Measurements from ENCODE around the gene RAMACL. TPM values are rescaled to one million over a fixed set of nuclear protein-coding genes. Genes with fewer than 3 reads are reported as not detected.

RAMACL gene
- total RNA-seq, 1 experiment from 2014 or later, result 0.15 TPM

DNA sequence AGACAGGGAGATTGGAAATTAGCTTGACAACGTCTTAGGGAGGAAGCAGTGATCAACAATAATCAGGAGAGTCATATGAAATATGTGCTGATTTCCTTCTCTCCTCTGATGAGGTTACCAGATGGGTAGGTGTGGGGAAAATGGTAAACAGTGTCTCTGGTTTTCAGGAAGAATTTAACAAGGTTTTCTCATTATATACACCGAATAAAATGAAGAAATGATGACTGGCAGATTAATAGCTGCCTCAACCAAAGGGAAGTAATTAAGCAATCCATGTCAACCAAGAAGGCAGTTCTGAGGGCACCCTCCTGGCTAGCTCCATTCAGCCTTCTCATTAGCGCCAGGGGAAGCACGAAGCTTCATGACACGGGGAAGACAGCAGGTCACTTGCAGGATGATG lies 12.7 kb upstream of the RAMACL start:
- no peak overlapping the region for H2AFZ ChIP-seq (ENCODE audit: low read depth, low read length, poor library complexity, severe bottlenecking)
- H3K27me3 ChIP-seq (ENCODE audit: insufficient read depth, low read length), result no peaks in the 10 kb centered on the region
- no peaks in the 10 kb centered on the region for H4K20me1 ChIP-seq (ENCODE audit: insufficient read depth)
- H3K27ac ChIP-seq (ENCODE audit: low read depth, low read length), result no peak overlapping the region
- POLR2A ChIA-PET, result no interaction called here
- H3K79me2 ChIP-seq (ENCODE audit: insufficient read depth, low read length), result no peaks in the 10 kb centered on the region
- H3K9me3 ChIP-seq (ENCODE audit: control insufficient read depth in 1 of 2, insufficient read depth in 1 of 2, low read depth in 1 of 2, low read length in 2 of 2), result no peaks in the 10 kb centered on the region
- RAD21 ChIA-PET (ENCODE audit: low non-redundant PET in 1 of 2, low total read pairs in 2 of 2, uncharacterized antibody in 2 of 2, unreplicated experiment in 2 of 2), result no interaction called here
- DNase-seq (ENCODE audit: low read depth, low spot score) (no peak), ATAC-seq (no peak)
- no peak for TF ChIP-seq POLR2AphosphoS5 (IDR thresholded peaks at IDR 0.05; ENCODE audit: low read depth, low read length)
- TF ChIP-seq ZFX (IDR thresholded peaks at IDR 0.05), result no peak
- TF ChIP-seq RAD21 (IDR thresholded peaks at IDR 0.05; ENCODE audit: low read depth), result no peak
- TF ChIP-seq YY1 (IDR thresholded peaks at IDR 0.05; ENCODE audit: extremely low read depth, insufficient replicate concordance, low read depth, low read length), result no peak
- no peak for TF ChIP-seq CBX3 (IDR thresholded peaks at IDR 0.05; ENCODE audit: low read depth)
- TF ChIP-seq REST (IDR thresholded peaks at IDR 0.05; ENCODE audit: low read depth), result no peak
- TF ChIP-seq POLR2A (IDR thresholded peaks at IDR 0.05; ENCODE audit: borderline replicate concordance, extremely low read depth, insufficient read depth, insufficient read length), result no peak
- TF ChIP-seq ZBTB33 (IDR thresholded peaks at IDR 0.05; ENCODE audit: extremely low read depth, insufficient replicate concordance, low read length), result no peak
- no peak for TF ChIP-seq SRF (IDR thresholded peaks at IDR 0.05; ENCODE audit: low read depth)
- no peak for TF ChIP-seq EGR1 (IDR thresholded peaks at IDR 0.05; ENCODE audit: low read depth)
- H3K4me1 ChIP-seq (ENCODE audit: control insufficient read depth in 1 of 2, insufficient read depth in 2 of 2, low read length in 2 of 2), result no peaks in the 10 kb centered on the region
- intact Hi-C loops (cut with micrococcal nuclease), result no loop called here
- H3K36me3 ChIP-seq (ENCODE audit: control insufficient read depth in 1 of 2, insufficient read depth in 2 of 2, low read length in 2 of 2), result no peaks in the 10 kb centered on the region
- CTCF ChIA-PET, result no interaction called here
- no peak overlapping the region for H3K4me2 ChIP-seq (ENCODE audit: low read length)
- H3K9ac ChIP-seq (ENCODE audit: low read length), result no peak overlapping the region
- no TSS peak for BruUV-seq (replicated peaks)
- H3K9me2 ChIP-seq (ENCODE audit: insufficient read depth), result no peaks in the 10 kb centered on the region
- no peak overlapping the region for H3K4me3 ChIP-seq (replicated peaks in 1 of 2; ENCODE audit: low read depth in 1 of 2, low read length in 2 of 2)

Data from HCT116 (cell line).